Upper lobe of left lung (tissue), 6 donors: ENCODE measurements around the gene AGAP1. TPM values are rescaled to one million over a fixed set of nuclear protein-coding genes. Genes with fewer than 3 reads are reported as not detected.

Experiments
- ATAC-seq, 2 donors: fragments of 200-7000 bp; cut with Tn5 transposase; one replicate each; pipeline ENCODE4 v1.9.1; 2022; ENCODE audit warnings: mild to moderate bottlenecking in 2 of 2, moderate library complexity in 2 of 2; ENCODE audit not compliant: low FRiP score in 2 of 2
- DNase-seq, 2 donors: peaks; one replicate each; pipeline ENCODE4 v3.0.0-alpha.2; 2019 to 2020
- H3K27ac ChIP-seq, 4 donors: fragments of 200-600 bp; sonication (generic); one replicate each; pipeline ENCODE4 v1.5.1; 2016 to 2019
- H3K27me3 ChIP-seq, 4 donors: fragments of 200-600 bp; sonication (generic); one replicate each; pipeline ENCODE4 v1.5.1; 2017 to 2019
- H3K36me3 ChIP-seq, 4 donors: fragments of 200-600 bp; sonication (generic); one replicate each; pipeline ENCODE4 v1.5.1; 2016 to 2019
- H3K4me1 ChIP-seq, 4 donors: fragments of 200-600 bp; sonication (generic); one replicate each; pipeline ENCODE4 v1.5.1; 2018 to 2019
- H3K4me3 ChIP-seq, 4 donors: fragments of 200-600 bp; sonication (generic); one replicate each; pipeline ENCODE4 v1.5.1; 2017 to 2019; ENCODE audit warnings: mild to moderate bottlenecking in 2 of 4, moderate library complexity in 1 of 4
- H3K9me3 ChIP-seq, 4 donors: fragments of 200-600 bp; sonication (generic); one replicate each; pipeline ENCODE4 v1.5.1; 2018 to 2019
- EP300 ChIP-seq, 4 donors: sonication (generic); formaldehyde crosslinking; IDR thresholded peaks; one replicate each; pipeline ENCODE4 v1.5.1; 2017; ENCODE audit warnings: antibody characterized with exemption in 4 of 4, control low read depth in 2 of 4
- POLR2A ChIP-seq, 4 donors: fragments of 450-650 bp; IDR thresholded peaks; one replicate each; pipeline ENCODE4 v1.5.1; 2016 to 2017; ENCODE audit warnings: antibody characterized with exemption in 4 of 4, mild to moderate bottlenecking in 2 of 4
- POLR2AphosphoS5 ChIP-seq, 2 donors: sonication (generic); formaldehyde crosslinking; IDR thresholded peaks; one replicate each; pipeline ENCODE4 v1.5.1; 2017; ENCODE audit warnings: antibody characterized with exemption in 2 of 2
- WGBS, 2 donors: methylation state at CpG; one replicate each; pipeline ENCODE4 v1.1.5; 2017 to 2018; 5-methylcytosine and 5-hydroxymethylcytosine counted together
- small RNA-seq, 4 donors: library from RNA; depleted of rRNA; stranded (forward); fragments of <200 nt; gene quantifications; one replicate each; pipeline ENCODE3, GENCODE V24; 2016
- total RNA-seq, 6 donors: library from RNA; depleted of rRNA in 4 of 6; stranded (reverse); fragments of >200 nt in 4 of 6; gene quantifications; one replicate each; pipeline versions ENCODE4 v1.1.0 to v1.2.1, GENCODE V29; 2016 to 2021
- TF ChIP-seq, protein P1 (sequence below), 6 experiments: fragments of 450-650 bp in 4 of 6; fragments of 200-600 bp in 2 of 6; sonication (generic) in 2 of 6; IDR thresholded peaks; one replicate each; pipeline ENCODE4 v1.5.1; 2016 to 2019; ENCODE audit warnings: antibody characterized with exemption in 6 of 6
- donor health status: DM: no; HTN: no; CAD: no; lungs with moderate emphysema.
- donor health status: DM: no; HTN: yes; CAD: no; lungs with severe emphysema.

AGAP1 gene
- total RNA-seq, 6 donors from 2014 or later, result 25.5 to 45.1 (median 30.7) TPM

DNA sequence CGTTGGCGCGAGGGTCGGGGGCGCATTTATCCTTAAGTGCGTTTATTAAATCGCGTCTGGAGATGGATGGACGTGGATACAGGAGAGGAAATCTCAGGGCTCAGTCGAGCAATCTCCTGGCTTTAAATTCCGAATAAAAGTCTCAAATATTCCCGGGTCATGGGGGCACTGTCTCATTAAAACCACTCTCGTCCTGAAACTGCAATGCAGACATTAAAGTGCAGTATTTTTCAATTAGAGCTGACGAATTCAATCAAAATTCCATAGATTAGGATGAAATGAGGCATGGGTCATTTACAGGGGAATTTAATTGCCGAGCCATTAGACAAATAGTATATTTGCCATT, 685.0 kb downstream of the AGAP1 start:
- Histone ChIP-seq H3K27me3 (peaks cover 0 to 56% (median 30%) of the 10 kb centered on the region in 4 donors), H3K9me3 (no peaks in the 10 kb centered on the region), H3K27ac (no peak overlapping the region), H3K4me1 (peaks cover 17 to 25% (median 21%) of the 10 kb centered on the region in 4 donors), H3K36me3 (no peaks in the 10 kb centered on the region), H3K4me3 (peak overlapping the region in 2 of 4 donors; percentile 11 to 22)
- TF ChIP-seq, protein P1, sequence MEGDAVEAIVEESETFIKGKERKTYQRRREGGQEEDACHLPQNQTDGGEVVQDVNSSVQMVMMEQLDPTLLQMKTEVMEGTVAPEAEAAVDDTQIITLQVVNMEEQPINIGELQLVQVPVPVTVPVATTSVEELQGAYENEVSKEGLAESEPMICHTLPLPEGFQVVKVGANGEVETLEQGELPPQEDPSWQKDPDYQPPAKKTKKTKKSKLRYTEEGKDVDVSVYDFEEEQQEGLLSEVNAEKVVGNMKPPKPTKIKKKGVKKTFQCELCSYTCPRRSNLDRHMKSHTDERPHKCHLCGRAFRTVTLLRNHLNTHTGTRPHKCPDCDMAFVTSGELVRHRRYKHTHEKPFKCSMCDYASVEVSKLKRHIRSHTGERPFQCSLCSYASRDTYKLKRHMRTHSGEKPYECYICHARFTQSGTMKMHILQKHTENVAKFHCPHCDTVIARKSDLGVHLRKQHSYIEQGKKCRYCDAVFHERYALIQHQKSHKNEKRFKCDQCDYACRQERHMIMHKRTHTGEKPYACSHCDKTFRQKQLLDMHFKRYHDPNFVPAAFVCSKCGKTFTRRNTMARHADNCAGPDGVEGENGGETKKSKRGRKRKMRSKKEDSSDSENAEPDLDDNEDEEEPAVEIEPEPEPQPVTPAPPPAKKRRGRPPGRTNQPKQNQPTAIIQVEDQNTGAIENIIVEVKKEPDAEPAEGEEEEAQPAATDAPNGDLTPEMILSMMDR (IDR thresholded peaks at IDR 0.05), result no peak
- TF ChIP-seq POLR2A (IDR thresholded peaks at IDR 0.05) (no peak), POLR2AphosphoS5 (IDR thresholded peaks at IDR 0.05) (no peak), EP300 (IDR thresholded peaks at IDR 0.05) (no peak)
- 8 to 9% methylated on average over 6 to 15 of the region's 15 CpGs for WGBS, 2 donors
- no peak for DNase-seq
- ATAC-seq, result no peak

DNA sequence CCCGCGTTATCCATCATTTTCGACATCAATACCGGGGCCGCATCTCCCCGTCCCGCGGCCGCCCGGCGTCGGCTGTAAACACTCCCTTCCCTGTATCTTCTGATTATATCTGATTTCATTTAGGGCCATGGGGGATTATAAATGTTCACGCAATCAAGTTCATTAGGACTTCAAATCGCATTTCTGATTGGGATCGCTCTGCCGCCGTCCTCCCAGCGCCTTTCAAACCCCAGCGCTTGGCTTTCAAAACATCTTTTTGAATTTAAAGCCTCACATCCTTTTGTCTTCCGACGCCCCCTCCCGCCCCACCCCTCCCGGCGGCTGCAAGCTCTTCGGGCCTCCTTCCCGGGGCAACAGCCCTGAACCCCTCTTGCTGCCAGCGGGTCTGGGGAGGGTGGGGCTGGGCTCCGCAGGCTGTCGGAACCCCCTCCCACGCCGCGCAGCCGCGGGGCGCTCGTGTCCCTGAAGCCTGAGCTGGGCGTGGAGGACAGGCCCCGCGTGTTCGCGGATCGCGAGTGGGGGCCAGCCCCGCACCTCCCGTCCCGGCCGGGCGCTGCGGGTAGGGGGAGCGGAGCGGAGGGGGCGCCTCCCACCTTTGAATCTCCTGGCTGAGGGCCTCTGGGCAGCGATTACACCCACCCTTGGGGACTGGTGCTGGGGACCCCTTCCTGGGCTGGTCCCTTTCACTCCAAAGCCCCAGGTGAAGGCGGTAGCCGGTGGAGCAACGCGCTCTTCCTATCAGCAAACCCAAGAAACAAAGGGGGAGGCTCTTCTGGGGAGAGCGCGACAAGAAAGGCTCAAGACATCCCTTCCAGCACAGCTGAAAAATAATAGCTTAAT, 685.6 kb downstream of the AGAP1 start:
- DNase-seq, result peak in 1 of 2 donors; percentile 81
- Histone ChIP-seq H3K4me1 (peaks cover 17 to 25% (median 21%) of the 10 kb centered on the region in 4 donors), H3K36me3 (no peaks in the 10 kb centered on the region), H3K27me3 (peaks cover 0 to 50% (median 28%) of the 10 kb centered on the region in 4 donors), H3K9me3 (no peaks in the 10 kb centered on the region), H3K4me3 (no peak overlapping the region), H3K27ac (no peak overlapping the region)
- WGBS, 2 donors, result 9 to 10% methylated on average over 44 to 51 of the region's 59 CpGs
- no peak for ATAC-seq
- no peak for TF ChIP-seq POLR2AphosphoS5 (IDR thresholded peaks at IDR 0.05)
- TF ChIP-seq, protein P1 (IDR thresholded peaks at IDR 0.05), result no peak
- no peak for TF ChIP-seq EP300 (IDR thresholded peaks at IDR 0.05)
- no peak for TF ChIP-seq POLR2A (IDR thresholded peaks at IDR 0.05)

DNA sequence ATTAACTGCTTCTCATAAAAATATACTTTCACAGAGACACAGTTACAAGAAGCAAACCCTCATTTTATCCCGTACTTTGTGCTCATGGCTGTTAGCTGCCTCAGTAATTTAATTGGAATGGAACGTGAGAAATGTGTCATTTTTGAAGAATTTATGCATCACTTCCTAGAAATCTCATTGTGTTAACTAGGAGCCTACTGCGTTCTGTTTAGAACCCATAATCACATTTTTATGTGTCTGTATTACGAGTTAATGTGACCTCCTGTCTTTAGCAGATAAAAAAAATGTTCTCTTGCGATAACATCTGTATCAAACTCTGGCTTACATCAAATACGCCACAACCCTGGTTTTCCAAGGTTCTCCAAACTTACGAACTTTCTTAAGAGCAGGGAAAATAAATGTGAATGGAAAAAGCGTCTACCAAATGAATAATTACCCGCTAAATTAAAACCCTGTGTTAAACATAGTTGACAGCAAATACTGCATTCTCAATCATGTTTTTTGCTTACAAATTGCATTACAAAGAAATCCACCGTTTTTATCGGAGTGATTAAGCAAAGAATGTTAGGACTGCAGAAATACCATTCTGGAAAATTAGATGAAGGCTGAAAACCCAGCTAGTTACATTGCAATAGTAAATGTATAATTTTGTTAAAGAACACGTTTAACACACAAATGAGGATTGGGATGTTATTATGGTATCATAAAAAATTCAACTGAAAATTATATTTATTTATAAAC, 686.4 kb downstream of the AGAP1 start:
- Histone ChIP-seq H3K27ac (no peak overlapping the region), H3K4me3 (no peak overlapping the region), H3K4me1 (peaks cover 17 to 25% (median 21%) of the 10 kb centered on the region in 4 donors), H3K9me3 (no peaks in the 10 kb centered on the region), H3K27me3 (peaks cover 0 to 46% (median 25%) of the 10 kb centered on the region in 4 donors), H3K36me3 (no peaks in the 10 kb centered on the region)
- no peak for DNase-seq
- no peak for TF ChIP-seq POLR2AphosphoS5 (IDR thresholded peaks at IDR 0.05)
- TF ChIP-seq EP300 (IDR thresholded peaks at IDR 0.05), result no peak
- 25% methylated on average over 12 of the region's 12 CpGs for WGBS, 2 donors
- ATAC-seq, result no peak

DNA sequence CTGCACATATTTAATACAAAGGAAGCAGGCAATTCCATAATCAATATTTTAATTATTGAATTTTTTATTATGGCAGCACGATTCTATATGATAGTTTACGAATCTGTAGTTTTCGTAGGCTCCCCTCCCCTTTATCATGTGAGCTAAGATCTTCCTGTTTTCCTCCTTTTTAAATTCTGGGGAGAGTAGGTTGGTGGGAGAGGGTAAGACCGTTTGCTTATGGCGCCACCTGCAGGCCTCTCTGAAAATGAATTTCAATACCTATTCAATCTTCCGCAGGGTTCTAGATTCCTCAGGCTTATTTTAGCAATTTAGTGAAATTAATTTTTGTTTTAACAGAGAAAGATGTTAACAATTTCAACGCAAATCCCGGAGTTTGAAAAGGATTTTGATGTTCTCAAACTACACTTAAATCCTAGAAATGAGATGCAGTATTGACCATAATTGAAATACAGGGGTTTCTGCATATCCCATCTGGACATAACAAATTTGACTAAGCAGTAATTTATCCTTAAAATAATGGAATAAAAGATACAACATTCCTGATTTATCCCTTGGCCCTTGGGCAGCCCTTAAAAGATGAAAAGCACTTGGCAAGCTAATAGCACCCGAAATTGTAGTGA, 687.1 kb downstream of the AGAP1 start:
- WGBS, 2 donors, result 16 to 19% methylated on average over 9 of the region's 9 CpGs
- DNase-seq, result no peak
- Histone ChIP-seq H3K36me3 (no peaks in the 10 kb centered on the region), H3K9me3 (no peaks in the 10 kb centered on the region), H3K4me1 (peaks cover 17 to 25% (median 21%) of the 10 kb centered on the region in 4 donors), H3K4me3 (no peak overlapping the region), H3K27me3 (peaks cover 0 to 42% (median 25%) of the 10 kb centered on the region in 4 donors), H3K27ac (no peak overlapping the region)
- TF ChIP-seq, protein P1 (IDR thresholded peaks at IDR 0.05), result peak in 5 of 6 experiments; percentile 44 to 58 (median 50)
- TF ChIP-seq EP300 (IDR thresholded peaks at IDR 0.05) (no peak), POLR2A (IDR thresholded peaks at IDR 0.05) (no peak)
- peak in 1 of 2 donors; percentile 52 for ATAC-seq

Small RNA genes within 50 kb of the gene (small RNA-seq; reads per million reads assigned to genes)
- 0 reads per million in 4 donors for gene RF00019
- gene RN7SL204P, result 0 reads per million in 4 donors
- 0 reads per million in 4 donors for gene RNU7-127P
- 0 to 0.18 (median 0) reads per million in 4 donors for gene TMSB10P1
